Nucleus accumbens (tissue), 56 donors: ENCODE data around the gene C16orf90.
A peak's percentile ranks its signal among the peaks of the same experiment; 100 is the strongest.

Experiments used
- DNase-seq, 56 donors: peaks; one replicate each; lab custom pipeline; 2025; lab: John Stamatoyannopoulos, UW

The C16orf90 gene, protein sequence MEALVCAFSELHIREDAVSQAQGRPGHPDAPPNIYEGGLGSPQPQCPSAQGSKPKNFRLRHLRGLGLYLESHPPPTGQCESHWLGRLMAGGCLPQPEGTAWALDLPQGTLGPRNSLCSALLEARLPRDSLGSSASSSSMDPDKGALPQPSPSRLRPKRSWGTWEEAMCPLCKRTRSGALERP

DNA sequence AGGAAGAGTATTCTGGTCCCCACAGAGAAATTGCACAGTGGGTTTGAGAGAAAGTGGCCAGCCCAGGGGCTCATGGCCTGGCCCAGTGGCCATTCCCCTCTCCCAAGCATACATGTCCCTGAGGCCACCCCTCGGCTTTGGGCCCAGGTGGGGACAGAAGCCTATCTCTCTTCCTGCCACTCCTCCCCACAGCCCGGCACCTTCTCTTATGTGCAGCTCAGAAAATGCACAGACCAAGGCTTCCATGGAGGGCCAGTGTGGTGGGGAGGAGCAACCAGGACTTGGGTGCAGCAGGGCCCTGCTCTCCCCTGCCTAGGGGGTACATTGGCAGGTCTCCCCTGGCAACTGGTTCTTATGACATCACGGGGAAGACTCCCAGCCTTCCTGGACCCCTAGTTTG lies at the start of gene C16orf90:
TSS of gene C16orf90 (minus strand) at position 314 of the 400 bp plus-strand sequence. CDS start at position 246, 68 bp downstream.
- no peak for DNase-seq

DNA sequence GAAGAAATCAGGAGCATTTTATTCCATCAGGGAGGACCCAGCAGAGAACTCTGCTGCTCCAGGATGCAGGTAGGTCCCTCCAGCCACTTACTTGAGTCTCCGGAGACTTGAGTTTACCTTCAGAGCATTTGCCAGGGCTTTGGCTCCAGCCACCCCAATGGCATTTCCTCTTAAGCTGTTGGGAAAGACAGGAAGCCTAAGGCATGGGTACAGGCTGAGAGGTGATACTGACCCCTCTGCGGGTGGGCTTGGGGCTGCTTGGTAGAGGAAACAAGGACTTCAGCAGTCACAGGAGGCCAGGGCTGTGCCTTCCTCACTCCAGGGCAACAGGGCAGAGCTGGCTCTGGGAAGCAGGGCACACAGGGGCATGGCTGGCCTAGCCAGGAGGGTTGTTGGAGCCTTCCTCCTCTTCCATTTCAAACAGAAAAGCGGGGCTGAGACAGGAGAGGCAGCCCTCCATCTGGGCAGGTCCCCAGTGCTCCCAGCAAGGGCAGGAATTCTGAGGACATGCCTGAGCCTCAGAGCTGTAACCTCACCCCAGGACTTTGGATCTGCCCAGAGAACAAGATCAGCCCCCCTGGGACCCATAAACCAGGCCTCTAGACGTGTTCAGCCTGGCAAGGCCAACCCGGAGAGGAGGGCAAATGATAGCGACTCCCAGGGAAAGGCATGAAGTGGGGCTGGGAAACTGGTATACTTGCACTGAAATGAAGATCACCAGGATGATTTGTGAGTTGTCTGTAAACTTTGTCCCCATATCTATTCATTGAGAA lies 47.5 kb upstream of the C16orf90 start:
- DNase-seq = no peak

DNA sequence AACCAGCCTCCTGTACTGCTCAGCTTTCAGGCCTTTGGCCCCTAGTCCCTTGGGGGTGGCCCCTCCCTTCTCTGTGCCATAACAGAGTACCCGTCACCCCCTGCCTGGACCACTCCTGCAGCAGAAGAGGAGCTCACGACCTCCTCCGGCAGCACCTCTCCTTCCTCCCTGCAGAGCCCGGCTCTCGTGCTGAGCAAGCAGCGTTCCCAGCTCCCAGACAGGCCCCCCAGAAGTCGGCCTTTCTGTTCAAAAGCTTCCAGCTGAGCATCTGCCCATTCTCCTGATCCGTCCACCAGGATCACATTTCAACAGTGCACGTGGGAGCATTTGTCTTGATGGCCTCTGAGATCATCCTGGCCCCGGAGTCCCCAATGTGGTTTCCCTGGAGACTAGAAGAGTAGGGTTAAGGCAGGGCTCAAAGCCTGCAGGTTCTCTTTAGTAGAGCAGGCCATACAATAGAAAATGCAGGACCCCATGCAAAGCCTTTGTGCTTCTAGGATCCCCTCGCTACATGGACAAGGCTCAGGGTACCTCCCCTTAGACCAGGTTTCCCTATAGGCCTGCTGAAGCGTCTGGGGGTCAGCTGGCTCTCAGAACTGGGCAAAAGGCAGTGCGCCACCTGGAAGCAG lies 46.4 kb upstream of the C16orf90 start:
- DNase-seq = no peak

DNA sequence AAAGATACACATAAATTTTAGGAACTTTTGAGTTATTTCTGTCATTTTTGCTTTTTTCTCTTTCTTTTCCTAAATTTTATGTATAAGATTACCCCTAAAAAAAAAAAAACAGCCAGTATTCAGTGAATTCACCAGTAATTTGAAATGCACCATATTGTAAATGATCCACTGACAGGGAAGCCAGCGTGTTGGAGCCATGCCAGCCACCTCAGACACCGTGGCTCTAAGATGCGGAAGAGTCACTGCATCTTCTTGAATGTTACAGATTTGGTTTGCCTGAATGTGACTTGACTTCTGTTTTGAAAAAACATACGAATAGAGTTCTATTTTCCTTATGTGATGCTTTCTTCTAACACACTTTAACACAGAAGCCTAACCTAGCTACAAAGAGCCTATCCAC lies 42.9 kb upstream of the C16orf90 start:
- no peak for DNase-seq

DNA sequence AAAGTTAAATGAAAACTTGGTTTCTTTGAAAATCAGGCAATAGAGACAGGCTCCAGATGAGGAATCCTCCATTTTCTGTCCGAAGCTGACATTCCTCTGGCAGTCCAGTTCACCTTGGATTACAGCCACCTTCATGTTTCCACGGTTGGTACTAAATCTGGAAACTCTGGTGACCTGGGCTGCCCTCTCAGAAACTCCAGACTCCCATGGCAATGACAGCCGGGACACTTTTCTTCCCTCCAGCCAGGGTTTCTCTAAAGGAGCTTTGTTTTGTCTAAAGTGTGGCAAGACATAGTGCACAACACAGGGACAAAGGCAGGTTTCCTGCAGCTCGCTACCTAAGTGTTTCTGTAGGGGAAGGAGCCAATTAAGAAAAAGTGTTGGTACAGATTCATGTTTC lies 41.6 kb upstream of the C16orf90 start:
- DNase-seq = peak in 8 of 56 donors; percentile 1 to 11 (median 4)

DNA sequence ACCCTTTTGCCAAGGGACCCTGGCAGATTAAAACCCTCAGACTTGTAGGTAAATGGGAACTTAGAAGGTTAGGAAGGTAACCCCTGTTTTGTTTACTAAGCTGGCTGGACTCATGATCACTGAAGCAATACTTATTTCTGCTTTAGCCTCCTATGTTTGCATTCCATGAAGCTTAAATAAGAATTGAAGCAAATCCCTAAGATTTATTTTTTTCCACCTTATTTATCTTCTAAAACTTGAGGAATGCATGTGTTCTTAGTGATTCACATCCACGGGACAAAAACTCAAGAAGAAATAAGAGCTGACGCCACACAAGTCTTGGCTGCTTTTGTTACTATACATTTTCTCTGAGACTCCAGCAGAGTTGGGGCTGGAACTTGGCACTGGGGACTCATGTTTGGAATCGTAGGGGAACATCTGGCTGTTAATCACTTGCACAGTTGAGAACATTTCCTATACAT lies 41.0 kb upstream of the C16orf90 start:
- DNase-seq = no peak

DNA sequence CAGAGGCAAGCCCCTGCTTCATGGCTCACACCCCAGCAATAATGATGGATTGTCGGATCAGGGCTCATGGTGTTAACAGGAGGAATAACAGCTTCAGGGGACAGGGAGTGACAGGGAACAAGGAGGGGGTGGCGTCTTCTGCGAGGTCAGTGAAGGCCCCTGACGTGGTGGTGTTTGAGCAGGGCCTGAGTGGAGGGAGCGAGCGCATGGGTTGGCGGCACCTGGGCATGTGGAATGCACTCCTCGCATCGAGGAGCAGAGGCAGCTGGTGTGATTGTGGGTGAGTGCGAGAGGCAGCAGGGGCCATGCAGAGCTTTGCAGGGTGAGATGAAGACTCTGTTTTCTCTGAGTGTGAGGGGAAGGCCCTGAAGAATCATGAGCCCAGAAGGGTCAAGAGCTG lies 38.8 kb upstream of the C16orf90 start:
- no peak for DNase-seq

DNA sequence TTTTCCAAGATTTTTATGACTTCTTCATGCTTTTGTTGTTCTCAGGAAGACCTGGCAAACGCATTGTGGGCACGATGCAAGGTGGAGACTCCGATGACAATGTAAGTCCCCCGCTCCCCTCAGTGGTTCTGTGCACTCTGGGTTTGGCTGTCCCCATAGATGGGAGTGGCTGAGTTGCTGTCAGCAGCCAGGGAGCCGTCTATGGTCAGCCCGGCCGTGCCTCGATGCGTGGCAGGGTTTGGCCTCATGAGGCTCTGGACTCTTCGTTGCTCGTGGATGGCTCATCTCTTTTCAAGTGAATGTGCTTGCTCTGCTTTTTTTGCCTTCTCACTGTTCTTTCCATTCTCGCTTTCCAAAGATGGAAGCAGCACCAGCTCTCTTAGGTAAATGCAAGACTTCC lies 37.5 kb upstream of the C16orf90 start:
- DNase-seq = no peak

DNA sequence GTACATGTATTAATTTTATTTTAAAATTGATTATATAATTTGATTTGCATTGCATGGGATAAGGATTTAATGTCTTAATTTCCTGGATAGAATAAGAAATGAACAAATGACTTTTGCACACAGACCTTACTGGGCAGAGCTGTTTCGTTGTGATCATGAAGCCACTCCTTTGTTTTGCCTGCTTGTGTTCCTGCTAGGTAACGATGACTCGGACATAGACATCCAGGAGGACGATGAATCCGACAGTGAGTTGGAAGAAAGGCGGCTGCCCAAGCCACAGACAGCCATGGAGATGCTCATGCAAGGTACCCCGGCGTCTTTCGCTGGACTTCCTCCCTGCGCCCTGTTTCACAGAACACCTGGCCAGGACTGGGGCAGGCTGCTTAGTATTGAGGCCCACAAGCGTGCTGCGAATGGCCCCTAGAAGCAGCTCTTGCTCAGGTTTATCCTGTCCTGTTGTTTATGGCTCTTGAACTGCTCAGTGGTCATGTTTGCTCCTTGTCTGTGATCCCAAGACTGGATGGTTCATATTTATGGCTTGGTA lies 35.2 kb upstream of the C16orf90 start:
- DNase-seq = no peak

DNA sequence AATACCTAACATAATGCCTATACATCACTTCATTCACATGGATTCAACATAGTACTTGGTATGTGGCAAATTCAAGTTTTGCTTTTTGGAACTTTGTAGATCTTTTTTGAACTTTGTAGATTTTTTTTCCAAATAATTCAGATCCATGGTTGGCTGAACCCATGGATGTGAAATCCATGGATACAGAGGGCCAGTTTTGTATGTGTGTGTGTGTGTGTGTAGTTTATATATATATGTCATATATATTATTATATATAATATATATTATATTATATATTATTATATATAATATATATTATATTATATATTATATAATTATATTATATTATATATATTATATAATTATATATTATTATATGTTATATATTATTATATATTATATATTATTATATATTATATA lies 33.9 kb upstream of the C16orf90 start:
- DNase-seq = no peak

DNA sequence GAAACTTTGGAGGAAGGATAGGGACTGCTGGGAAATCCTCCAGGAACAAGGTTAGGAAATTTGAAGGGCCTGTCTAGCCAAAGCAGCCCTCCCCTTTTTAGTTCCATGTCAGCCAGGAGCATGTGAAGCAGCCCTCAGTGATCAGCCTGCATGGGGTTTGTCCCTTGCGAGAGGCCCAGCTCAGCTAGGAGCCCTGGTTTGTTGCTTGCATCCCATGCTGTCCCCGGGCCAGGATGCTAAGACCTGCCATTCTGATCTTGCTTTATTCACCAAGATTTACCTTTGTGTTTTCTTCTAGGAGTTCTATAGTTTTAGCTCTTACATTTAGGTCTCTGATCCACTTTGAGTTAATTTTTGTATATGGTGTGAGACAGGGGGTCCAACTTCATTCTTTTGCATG lies 33.1 kb upstream of the C16orf90 start:
- no peak for DNase-seq

DNA sequence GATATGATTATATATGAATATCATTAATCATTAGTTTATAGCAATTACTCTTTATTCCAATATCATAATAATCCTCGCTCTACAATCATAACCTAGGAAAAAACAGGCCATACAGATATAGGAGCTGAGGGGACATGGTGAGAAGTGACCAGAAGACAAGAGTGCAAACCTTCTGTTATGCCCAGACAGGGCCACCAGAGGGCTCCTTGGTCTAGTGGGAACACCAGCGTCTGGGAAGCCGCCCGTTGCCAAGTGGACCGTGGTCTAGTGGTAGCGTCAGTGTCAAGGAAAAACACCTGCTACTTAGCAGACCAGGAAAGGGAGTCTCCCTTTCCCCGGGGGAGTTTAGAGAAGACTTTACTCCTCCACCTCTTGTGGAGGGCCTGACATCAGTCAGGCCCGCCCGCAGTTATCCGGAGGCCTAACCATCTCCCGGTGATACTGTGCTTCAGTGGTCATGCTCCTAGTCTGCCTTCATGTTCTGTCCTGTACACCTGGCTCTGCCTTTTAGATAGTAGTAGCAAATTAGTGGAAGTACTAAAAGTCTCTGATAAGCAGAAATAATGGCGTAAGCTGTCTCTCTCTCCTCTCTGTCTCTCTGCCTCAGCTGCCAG lies 32.0 kb upstream of the C16orf90 start:
- DNase-seq = peak in 38 of 56 donors; percentile 2 to 75 (median 22)

DNA sequence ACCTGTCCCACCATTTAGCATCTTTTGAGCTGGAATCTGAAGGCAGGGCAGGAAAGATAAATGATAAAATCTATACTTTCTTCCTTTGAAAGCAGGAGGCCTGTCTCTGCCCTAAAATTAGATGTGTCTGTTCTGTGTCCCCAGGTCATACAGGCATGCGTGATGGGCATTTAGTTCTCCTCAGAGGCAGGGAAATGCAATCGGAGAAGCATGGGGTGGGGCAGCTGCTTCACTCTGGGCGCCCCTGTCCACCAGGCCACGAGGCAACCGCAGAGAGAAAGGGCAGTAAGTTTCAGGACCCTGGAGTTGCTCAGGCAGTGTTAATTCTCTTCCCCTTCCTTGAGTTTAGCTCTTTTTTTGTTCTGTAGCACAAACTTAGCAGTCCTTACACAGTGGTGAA lies 30.7 kb upstream of the C16orf90 start:
- no peak for DNase-seq

DNA sequence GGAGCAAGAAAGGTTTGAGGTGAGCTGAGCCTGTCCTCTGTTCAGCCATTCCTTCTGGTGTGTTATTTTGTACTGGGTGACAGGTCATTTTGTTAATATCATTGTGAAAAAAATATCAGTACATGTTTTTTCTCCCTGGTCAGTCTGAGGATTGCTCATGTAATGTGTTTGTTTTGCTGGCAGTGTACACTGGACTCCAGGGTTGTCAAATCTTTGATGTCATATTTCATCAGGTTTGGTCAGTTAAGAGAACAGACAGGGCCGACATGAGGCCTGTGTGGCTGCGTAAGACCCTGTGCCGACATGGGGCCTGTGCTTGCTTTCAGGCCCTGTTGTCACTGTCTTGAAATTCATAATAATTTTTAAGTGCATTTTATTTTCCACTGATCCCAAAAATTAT lies 28.0 kb upstream of the C16orf90 start:
- DNase-seq = no peak

DNA sequence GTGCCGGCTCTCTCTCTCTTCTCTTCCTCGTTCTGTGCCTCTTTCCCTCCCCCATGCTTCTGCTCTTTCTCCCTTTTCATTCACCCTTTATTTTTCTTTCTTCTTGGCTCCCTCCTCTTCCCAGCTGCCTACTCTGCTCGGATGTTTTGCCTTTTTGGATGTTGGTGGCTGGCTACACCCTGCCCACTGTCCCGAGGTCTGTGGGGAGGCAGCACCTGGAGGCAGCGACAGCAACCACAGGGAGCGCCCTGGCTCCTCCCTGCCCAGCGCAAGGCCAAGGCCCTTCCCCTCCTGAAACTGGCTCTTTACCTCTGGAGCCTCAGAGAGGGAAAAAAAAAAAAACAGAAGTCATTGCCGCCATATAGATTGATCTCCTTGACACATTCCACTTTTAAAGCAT lies 25.6 kb upstream of the C16orf90 start:
- DNase-seq = no peak

DNA sequence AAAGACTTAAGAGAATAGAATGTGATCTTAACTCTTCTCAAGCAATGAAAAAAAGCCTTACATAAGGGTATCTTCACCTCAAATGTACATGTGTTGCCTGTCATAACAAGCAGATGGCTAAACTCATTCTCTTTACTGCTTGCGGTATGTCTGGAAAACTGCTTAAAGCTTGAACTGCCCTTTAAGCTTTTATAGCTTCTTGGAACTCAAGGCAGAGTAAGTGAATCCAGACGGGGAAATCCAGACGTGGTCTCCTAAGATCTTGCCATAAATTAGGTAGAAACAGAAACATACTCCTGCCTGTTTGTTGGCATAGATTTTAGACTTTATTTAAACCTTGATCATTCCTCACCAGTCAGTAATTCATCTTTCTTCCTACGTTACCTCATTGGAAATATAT lies 25.1 kb upstream of the C16orf90 start:
- DNase-seq = no peak

DNA sequence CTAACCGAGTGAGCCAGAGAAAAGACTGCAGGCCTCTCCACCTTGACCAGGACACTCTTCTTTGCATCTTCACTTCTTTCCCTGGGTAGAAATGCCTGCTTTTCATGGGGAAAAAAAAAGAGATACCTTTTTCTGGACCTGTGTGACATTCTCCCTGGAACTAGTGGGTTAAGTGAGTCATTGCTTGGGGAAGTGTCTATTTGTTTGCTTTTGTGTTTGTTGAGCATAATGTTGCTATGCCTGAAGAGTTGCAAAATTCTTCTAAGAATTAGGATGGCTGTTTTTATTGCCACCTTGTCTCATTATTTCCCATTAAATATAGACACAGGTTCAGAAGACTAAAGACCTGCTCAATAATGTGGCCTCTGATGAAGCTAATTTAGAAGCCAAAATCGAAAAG lies 24.3 kb upstream of the C16orf90 start:
- DNase-seq = no peak

DNA sequence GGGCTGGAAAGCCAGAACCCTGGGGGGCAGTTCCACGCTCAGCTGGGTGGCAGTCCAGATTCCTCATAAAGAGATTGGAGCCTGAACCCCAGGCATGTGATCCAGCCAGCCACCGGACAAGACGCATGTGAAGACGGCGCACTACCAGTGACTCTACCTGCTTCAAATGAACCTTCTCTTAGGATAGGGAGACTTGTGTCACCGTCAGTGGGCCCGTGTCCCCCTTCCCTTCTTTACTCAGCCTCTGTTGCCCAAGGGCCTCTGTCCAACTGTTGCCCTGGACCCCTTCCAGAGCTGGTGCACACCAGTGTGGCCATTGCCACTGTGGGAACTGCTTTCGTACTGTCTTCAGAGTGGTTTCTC lies 23.7 kb upstream of the C16orf90 start:
- no peak for DNase-seq

DNA sequence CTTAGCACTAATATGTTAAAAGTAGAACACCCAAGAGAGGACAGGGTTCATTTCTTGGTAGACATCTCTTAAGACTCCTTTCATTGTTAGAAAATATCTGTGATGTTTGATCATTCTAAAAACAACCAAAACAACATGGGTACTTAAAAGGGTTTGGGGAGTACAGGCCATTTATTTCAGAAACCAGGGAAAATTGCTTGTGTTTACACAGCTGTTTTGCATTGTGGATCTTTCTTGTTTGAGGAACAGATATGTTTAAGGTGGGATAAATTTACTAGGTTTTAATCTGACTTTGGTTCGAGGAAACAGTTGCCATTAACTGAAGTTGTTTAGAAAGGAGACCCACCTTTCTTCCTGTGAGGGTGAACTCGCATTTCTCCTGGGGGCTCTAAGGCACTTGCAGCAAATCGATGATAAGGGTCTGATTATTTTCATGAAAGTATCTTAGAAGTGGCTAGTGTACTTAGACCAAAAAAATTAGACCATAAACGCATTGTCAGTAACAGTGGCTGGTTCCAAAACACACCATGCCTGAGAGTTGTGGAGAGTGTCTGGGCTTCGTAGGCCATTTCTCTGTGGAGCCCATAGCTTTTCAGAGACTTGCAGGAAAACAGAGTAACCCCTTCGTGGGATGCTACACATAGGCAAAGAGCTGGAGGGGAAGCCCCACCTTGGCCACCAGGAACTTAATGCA lies 23.1 kb upstream of the C16orf90 start:
- no peak for DNase-seq

DNA sequence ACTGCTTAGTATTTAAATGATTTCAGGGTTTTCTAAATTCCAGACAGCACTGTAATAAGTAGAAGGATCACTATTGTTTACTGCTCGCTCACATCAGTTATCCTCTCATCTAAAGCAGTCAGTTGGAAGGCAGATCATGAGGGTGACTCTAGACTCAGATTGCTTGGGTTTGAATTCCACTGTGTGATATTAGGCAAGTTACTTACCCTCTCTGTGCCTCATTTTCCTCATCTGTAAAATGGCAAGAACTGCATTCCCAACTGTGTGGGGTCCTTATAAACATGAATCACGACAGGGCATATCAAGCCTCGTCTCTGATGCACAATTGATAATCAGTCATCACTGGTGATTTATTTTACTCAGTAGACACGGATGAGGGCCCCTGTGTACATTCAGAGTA lies 20.6 kb upstream of the C16orf90 start:
- no peak for DNase-seq

DNA sequence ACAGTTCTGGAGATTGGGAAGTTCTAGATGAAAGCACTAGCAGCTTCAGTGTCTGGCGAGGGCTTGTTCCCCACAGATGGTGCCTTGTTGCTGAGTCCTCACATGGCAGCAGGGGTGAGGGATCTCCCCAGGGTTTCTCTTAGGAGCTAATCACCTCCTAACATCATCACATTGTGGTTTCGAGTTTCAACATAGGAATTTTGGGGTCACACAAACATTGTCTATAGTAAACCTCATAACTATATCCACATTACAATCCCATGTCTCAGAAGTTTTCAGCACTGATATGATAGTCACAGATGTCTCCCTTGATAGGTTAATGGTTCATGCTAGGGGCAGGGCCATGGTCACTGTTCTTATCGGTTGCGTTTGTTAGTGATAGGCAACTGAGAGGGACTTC lies 19.3 kb upstream of the C16orf90 start:
- DNase-seq = no peak
